GM10847 (cell line): ENCODE data around the gene RNF10.

ENCODE experiments used
- POLR2A ChIP-seq: IDR thresholded peaks from 2 replicates; pipeline ENCODE4 v1.6.1; 2011; ENCODE audit not compliant: insufficient read length; ENCODE audit errors: extremely low read depth

The RNF10 gene

DNA sequence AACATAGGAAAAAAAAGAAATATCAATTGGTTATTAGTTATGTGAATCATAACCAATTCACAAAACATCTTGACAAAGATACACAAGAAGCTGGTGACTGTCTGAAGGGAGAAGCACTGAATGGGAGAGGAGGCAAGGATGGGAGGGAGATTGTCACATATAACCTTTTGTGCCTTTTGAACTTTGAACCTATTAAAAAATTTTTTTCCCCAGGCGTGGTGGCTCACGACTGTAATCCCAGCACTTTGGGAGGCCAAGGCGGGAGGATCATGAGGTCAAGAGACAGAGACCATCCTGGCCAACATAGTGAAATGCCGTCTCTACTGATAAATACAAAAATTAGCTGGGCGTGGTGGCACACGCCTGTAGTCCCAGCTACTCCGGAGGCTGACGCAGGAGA is 25.6 kb upstream of the RNF10 start:
- TF ChIP-seq POLR2A = no peak

DNA sequence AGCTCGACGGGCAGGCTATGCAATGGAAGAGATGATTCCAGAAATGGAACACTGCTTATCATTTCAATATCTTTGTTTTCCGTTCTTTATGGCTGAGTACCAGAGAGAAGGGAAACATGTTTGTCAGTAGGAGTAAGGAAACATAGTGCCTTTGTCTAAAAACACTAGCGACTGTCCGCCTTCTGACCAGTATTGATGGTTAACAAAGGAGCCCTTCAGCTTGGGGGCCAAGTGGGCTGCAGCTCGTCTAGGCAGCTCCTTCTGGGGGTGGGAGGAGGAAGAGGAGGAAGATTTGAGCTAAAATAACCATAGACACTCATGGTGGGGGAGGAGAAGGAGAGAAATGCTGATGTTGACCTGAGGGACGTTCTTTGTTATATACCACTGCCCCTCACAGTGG is 20.2 kb upstream of the RNF10 start:
- no peak for TF ChIP-seq POLR2A

DNA sequence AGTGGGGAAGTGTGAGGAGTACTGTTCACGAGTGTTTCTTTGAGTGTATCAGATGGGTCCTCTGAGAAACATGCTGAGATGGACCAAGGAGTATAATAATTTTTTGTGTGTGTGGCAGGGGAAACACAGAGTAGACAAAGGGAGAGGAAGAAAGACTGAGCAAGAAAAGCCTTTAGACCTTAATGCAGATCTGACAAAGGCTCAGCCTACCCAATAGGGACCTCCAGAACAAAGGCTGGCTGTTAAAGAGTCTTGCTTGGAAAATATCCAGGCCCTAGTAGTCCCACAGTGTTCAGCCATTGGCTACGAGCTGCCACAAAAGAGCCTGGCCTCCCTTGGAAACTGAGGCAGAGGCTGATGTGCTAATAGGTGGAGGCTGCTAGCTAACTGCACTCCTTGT is 18.7 kb upstream of the RNF10 start:
- no peak for TF ChIP-seq POLR2A

DNA sequence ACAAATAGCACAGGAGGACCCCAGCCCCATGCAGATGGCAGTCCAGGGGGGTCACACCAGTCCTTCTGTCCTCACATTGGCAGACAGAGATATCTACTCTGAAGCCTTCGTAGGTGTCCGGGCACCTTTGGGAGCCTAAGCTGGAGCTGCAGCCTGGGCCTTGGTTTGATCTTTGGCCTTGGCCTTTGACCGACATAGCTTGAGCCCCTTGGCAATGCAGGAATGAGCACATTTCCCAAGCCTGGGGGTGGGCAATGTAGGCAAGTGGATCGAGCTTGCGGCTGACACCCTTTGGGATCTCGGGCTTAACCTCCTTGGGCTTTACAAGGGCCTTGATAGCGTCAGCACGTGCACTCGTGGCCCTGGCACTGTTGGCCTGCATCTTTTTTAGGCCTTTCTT is 11.6 kb upstream of the RNF10 start:
- no peak for TF ChIP-seq POLR2A

DNA sequence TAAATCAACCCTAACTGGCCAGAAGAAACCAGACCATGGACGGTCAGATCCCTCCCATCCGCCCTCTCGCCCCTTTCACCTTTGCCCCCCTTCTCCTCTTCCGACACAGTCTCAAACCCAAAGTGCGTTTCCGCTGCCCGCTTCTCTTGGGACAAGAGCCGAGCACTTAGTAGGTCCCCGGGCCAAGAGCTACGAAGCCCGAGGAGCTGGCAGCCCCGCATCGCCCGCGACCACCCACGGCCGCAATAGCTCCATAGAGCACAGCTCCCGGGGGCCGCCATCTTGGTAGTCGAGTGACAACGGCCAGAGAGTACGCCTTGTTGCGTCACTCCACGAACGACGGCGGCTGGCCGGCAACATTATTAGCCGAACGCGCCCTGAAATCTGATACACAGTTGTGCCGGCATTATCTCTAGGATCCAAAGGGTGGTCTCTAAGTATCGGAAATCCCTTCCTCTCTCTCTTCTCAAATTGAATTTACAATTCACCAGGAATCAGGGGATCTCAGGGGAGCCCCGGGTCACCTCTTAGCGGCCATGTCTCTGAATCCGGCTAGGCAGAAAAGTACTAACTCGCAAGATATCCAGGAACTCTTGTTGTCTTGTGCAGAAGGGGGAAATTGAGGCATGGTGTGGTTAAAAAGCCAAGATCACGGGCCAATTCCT is 5.2 kb upstream of the RNF10 start, which contains the start of gene COQ5:
TSS of gene COQ5 (minus strand) at position 298 of the 665 bp plus-strand sequence. CDS start at position 281, 17 bp downstream.
- TF ChIP-seq POLR2A = peak; percentile 89

DNA sequence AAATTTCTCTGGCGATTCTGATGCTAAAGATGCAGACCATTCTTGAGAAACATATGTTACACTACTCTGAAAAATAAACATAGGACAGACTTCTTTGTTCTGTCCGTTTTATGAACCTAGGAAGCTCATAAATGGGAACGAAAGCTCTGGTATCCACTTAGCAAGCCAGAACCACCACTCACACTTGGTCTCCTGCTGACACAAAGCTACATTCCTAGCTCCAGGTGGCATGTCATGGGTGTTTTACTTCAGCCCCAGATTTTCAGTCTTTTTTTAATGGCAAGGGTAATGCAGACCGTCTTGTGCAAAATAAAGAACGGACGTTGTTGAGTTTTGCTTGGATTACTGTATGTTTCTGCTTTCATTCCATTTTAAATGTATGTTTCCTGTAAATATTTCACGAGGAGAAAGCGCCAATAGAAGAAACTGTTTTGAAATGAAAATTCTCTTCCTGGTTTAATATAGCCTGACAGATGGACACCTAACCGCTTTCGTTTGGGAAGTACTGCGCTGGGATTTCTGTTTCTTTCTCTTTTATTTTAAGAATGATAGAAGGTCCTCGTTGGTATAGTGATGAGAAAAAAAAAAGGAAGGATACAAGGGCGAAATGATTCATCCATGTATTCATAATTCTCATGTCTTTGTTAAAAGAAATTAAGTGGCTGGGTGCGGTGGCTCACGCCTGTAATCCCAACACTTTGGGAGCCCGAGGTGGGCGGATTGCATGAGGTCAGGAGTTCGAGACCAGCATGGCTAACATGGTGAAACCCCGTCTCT is 4.3 kb upstream of the RNF10 start:
- TF ChIP-seq POLR2A = no peak

DNA sequence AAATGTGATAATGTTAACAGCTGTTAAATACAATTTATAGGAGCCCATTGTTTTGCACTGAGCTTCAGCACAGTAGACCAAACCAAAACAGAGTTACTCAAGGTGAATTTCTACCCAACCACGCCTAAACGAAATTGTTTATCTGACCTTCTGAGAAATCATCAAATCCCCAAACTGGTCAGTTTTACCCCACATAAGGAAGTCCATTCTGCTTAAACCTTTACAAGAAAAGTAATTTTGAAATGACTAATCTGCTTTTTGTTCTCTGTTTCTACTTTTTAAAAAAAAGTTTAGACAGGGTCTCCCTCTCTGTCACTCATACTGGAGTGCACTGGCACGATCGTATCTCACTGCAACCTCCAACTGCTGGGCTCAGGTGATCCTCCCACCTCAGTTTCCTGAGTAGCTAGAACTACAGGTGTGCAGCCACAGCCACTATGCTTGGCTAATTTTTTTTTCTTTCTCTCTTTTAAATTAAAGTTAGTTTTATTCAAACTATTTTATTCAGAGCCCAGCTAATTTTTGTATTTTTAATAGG is 1.4 kb upstream of the RNF10 start:
- TF ChIP-seq POLR2A = no peak

DNA sequence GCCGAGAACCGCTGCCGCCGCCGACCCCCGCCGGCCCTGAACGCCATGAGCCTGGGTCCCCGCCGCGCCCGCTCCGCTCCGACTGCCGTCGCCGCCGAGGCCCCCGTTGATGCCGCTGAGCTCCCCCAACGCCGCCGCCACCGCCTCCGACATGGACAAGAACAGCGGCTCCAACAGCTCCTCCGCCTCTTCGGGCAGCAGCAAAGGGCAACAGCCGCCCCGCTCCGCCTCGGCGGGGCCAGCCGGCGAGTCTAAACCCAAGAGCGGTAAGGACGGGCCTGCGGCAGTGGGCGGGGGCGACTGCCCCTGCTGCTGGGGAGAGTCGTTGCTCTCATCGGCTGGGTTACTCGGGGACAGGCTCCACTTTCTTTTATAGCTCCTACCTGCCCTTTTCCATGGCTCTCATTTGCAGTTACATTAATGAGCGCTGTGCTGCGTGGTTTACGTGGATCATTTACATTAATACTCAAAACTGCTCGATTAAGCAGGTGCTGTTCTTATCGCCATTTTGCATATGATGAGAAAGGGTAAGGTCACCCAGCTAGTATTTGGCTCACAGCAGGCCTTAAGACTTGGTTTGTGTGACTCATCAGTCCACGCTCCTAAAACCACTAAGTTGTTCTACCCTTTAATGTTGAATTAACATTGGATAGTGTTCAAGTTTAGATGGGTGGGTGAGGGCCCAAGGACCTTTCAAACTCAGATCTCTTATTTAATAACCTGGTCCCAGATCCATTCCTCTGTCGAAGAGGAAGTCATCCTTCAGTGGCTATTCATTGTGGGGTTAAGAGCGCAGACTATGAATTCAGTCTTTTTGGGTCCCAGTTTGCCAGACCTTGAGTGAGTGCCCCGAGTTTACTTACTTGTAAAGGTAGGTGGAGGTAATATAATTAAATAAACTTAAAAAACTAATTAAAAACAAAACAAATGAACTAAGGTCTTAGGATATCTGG is 823 bp downstream of the RNF10 start:
- no peak for TF ChIP-seq POLR2A

DNA sequence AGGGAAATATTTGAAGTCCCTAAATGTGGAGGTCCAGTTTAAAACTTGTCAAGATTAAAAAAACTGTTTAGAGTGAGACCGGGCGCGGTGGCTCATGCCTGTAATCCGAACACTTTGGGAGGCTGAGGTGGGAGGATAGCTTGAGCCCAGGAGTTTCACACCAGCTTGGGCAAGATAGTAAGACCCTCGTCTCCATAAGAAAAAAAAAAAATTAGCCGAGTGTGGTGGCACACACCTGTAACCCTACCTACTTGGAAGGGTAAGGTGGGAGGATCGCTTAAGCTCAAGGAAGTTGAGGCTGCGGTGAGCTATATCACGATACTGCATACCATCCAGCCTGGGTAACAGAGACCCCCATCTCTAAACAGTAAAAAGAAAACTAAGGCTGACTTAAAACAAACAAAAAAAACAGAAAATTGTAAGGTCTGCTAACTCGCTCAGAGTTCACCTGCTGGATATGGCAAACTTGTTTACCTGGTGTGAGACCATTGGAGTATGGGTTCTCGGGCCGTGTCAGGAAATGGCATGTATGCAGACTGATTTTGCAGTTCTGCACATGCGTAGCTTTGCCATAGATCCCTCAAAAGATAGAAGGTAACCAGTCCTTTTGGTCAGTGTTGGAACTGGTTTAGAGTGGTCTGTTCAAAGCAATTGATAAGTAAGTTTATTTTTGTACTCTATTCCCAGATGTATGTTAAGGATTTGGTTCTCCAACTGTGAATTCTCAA is 2.1 kb downstream of the RNF10 start:
- no peak for TF ChIP-seq POLR2A

DNA sequence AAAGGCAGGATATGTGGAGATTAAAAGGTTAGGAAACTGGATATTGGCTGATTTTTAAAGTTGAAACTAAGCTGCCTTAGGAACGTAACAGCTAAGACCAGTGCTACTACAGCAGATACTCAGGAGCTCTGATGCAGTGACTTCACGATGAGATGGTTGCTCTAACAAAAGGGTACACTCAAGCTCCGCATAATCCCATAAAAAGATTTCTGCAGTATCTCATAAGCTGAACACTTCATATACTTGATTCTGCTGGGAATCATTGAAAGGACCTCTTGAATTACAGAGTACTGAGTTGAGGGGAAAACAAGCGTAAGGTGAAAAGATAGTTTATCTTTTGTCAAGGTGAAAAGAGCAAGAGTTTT is 3.7 kb downstream of the RNF10 start:
- TF ChIP-seq POLR2A = no peak

DNA sequence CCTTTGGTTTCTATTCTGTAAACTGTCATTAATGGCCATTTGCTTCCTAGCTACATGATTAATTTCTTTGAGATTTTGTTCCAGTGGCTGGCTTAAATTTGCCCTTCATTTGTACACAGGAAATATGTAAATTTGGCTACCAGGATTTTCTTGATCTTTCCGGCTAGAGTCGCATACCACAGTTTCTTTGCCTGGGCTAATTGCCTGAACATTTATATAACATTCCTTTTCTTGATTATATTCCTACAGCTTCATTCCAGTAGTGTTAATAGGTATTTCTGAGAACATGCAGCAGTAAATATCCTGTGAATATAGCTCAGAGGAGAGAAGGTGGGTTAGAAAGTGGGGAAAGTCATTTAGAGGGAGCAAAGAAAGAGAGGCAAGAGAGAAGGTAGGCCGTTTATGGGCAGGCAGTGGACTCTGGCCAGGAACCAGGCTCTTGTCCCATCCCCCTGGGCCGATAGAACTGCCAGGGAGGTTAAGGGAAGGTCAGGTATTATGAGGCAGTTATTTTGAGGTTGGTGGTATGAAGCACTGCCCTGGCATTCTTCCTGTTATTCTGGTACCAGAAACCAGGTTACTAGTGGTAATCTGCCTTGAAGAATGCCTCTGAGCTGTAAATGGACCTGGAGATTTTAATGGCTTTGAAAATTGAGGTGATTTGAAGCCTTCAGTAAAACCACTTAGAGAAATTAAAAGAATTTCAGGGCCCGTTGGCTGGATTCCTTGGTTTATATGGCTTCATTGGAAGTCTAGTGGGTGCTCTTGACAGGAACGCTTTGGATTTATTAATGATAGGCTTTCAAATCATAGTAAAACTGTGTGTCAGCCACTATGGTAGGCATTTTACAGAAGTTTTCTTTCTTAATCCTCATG is 4.4 kb downstream of the RNF10 start:
- no peak for TF ChIP-seq POLR2A

DNA sequence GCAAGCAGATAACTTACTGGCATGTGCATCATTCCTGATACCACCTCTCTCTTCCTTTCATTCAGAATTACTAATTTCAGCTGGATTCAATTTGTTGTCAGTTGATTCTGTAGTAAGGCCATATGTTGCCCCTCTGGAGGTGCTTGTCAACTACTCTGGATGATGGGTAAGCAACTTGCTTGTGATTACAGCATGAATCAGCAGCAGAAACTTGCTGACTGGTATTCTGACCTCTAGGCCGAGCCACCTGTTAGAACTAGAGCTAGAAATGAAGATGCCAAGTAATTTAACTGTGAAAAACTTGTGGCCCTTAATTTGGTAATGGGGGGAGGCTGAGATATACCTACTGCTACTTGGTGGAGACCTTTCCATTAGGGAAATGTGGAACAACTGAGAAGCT is 5.1 kb downstream of the RNF10 start:
- TF ChIP-seq POLR2A = no peak

DNA sequence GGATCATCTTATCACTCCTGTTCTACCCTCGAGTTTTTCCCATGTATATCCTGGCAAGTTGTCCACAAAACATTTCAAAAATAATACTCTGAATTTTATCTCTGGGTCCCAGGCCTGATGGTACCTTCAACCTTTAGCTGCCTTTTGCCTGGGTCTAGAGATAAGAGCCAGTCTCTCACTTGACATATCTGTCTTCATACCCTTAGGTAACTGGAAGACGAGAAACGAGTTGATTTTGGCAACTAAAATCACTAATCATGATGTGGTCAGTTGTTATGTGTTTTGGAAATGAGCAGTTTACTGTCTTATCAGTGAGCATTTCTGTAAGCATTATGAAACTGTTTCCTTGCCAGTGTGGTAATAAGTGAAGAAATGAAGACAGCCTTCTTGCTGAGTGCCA is 6.3 kb downstream of the RNF10 start:
- no peak for TF ChIP-seq POLR2A

DNA sequence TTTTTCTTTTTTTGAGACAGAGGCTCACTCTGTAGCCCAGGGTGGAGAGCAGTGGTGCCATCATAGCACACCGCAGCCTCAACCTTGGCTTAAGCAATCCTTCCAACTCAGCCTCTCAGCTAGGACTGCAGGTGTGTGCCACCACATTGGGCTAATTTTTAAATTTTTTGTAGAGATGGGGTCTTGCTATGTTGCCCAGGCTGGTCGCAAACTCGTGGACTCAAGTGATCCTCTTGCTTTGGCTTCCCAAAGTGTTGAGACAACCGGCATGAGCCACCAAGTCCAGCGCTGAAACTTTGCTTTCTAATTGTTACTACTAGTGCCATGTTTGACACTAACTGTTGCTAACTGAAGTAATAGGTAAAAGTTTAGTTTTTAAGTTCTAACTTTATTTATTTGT is 8.0 kb downstream of the RNF10 start:
- TF ChIP-seq POLR2A = no peak
